HCT116 (cell line): ENCODE results near the gene PSMD4.

Experiments used
- EGR1 ChIP-seq: IDR thresholded peaks from 2 replicates; pipeline ENCODE4 v1.6.1; 2012; ENCODE audit warnings: low read depth
- JUND ChIP-seq: IDR thresholded peaks from 2 replicates; pipeline ENCODE4 v1.6.1; 2012
- POLR2A ChIP-seq: IDR thresholded peaks from 2 replicates; pipeline ENCODE4 v1.7.0; 2011; ENCODE audit warnings: borderline replicate concordance; ENCODE audit not compliant: insufficient read depth, insufficient read length; ENCODE audit errors: extremely low read depth
- RAD21 ChIP-seq: IDR thresholded peaks from 2 replicates; pipeline ENCODE4 v1.6.1; 2012; ENCODE audit warnings: low read depth, mild to moderate bottlenecking
- TF ChIP-seq, protein P1 (sequence below), 3 experiments: fragments of 200-600 bp in 1 of 3; sonication (generic) in 1 of 3; IDR thresholded peaks in 2 of 3; conservative IDR thresholded peaks in 1 of 3; 2 replicates each; pipeline ENCODE4 v1.5.1; 2012 to 2017; ENCODE audit warnings: low read depth in 2 of 3, low read length in 2 of 3, antibody characterized with exemption in 1 of 3, borderline replicate concordance in 1 of 3, control low read depth in 1 of 3, mild to moderate bottlenecking in 1 of 3, mixed read lengths in 1 of 3, mixed run types in 1 of 3, moderate library complexity in 1 of 3; ENCODE audit not compliant: insufficient read depth in 1 of 3

DNA sequence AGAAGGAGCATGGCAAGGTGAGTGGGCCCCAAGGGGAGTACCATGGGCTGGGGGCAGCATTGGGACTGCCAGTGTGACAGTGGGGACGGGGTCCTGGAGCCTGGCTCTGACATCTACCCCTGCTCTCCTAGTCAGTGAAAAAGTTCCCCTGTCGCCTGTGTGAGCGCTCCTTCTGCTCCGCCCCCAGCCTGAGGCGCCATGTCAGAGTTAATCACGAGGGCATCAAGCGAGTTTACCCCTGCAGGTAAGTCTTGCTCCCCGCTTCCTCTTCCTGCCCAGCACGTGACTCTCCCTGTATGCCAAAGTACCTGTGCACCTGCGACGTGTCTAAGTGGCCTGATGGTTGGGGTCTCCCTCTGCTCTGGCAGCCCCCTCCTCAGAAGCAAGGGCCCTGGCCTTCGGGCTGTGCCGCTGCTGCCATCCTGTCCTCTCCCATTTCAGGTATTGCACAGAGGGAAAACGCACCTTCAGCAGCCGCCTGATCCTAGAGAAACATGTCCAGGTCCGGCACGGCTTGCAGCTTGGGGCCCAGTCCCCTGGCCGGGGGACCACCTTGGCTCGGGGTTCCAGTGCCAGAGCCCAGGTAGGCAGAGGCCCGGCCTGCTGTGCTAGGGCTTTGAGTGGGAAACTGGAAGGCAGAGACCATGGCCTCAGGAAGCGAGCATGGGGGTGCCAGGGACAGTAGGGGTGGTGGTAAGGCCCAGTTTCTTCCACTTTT lies 35.6 kb downstream of the PSMD4 start:
- TF ChIP-seq JUND (no peak), RAD21 (no peak), EGR1 (no peak), POLR2A (no peak)
- TF ChIP-seq, protein P1, sequence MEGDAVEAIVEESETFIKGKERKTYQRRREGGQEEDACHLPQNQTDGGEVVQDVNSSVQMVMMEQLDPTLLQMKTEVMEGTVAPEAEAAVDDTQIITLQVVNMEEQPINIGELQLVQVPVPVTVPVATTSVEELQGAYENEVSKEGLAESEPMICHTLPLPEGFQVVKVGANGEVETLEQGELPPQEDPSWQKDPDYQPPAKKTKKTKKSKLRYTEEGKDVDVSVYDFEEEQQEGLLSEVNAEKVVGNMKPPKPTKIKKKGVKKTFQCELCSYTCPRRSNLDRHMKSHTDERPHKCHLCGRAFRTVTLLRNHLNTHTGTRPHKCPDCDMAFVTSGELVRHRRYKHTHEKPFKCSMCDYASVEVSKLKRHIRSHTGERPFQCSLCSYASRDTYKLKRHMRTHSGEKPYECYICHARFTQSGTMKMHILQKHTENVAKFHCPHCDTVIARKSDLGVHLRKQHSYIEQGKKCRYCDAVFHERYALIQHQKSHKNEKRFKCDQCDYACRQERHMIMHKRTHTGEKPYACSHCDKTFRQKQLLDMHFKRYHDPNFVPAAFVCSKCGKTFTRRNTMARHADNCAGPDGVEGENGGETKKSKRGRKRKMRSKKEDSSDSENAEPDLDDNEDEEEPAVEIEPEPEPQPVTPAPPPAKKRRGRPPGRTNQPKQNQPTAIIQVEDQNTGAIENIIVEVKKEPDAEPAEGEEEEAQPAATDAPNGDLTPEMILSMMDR (IDR thresholded peaks at IDR 0.05 in 2 of 3, conservative IDR thresholded peaks at IDR 0.05 in 1 of 3; ENCODE audit: borderline replicate concordance in 1 of 3, insufficient read depth in 1 of 3, low read depth in 2 of 3, low read length in 2 of 3), result no peak
